Common myeloid progenitor, CD34-positive (primary cell): Measurements from ENCODE around the gene RNF5.
A peak's percentile ranks its signal among the peaks of the same experiment; 100 is the strongest.
"Not testable (repeated sequence)": the region's sequence is repeated elsewhere in the genome, so short reads cannot be mapped to it uniquely, and the experiment has no call there.

Source experiments
- CTCF ChIA-PET: fragments of 350-600 bp; sonication (Branson Sonifier 250); formaldehyde crosslinking; loops from one replicate; lab custom pipeline; 2021; ENCODE audit warnings: antibody characterized with exemption; lab: Charles Lee
- POLR2A ChIA-PET: fragments of 350-600 bp; sonication (Branson Sonifier 250); formaldehyde crosslinking; loops from one replicate; lab custom pipeline; 2021; ENCODE audit warnings: antibody characterized with exemption; lab: Charles Lee
- DNase-seq, 3 donors: peaks; one replicate each; pipeline versions ENCODE4 v3.0.0 to v3.0.0-alpha.2; 2013
- H3K27ac ChIP-seq, 2 experiments: 1 replicate in 1 of 2; 2 replicates in 1 of 2; pipeline ENCODE4 v1.7.0; 2013; ENCODE audit warnings: inconsistent platforms in 2 of 2, low read length in 2 of 2, mild to moderate bottlenecking in 2 of 2, low read depth in 1 of 2, moderate library complexity in 1 of 2; ENCODE audit not compliant: severe bottlenecking in 2 of 2, insufficient read depth in 1 of 2, poor library complexity in 1 of 2
- H3K27me3 ChIP-seq, 5 experiments: replicated peaks in 2 of 5; 1 replicate in 3 of 5; 2 replicates in 2 of 5; pipeline versions ENCODE4 v1.6.1 to v1.7.0; 2013; ENCODE audit warnings: low read length in 4 of 5, mild to moderate bottlenecking in 2 of 5, moderate library complexity in 2 of 5, inconsistent platforms in 1 of 5; ENCODE audit not compliant: insufficient read depth in 5 of 5, control insufficient read depth in 4 of 5
- H3K36me3 ChIP-seq, 4 experiments: 1 replicate in 2 of 4; 2 replicates in 2 of 4; pipeline versions ENCODE4 v1.6.1 to v1.7.0; 2013; ENCODE audit warnings: low read length in 3 of 4, control low read depth in 1 of 4, mild to moderate bottlenecking in 1 of 4; ENCODE audit not compliant: control insufficient read depth in 4 of 4, insufficient read depth in 4 of 4
- H3K4me1 ChIP-seq, 4 experiments: 1 replicate in 3 of 4; 2 replicates in 1 of 4; pipeline versions ENCODE4 v1.6.1 to v1.7.1; 2013; ENCODE audit warnings: low read length in 3 of 4, mild to moderate bottlenecking in 3 of 4, control low read depth in 1 of 4, inconsistent platforms in 1 of 4, moderate library complexity in 1 of 4; ENCODE audit not compliant: control insufficient read depth in 4 of 4, insufficient read depth in 4 of 4; ENCODE audit errors: control extremely low read depth in 1 of 4
- H3K4me3 ChIP-seq, 7 experiments: 1 replicate in 4 of 7; 2 replicates in 3 of 7; pipeline versions ENCODE4 v1.5.1 to v1.7.0; 2013; ENCODE audit warnings: mild to moderate bottlenecking in 7 of 7, low read length in 6 of 7, moderate library complexity in 6 of 7, inconsistent platforms in 2 of 7, low read depth in 2 of 7, control low read depth in 1 of 7; ENCODE audit not compliant: insufficient read depth in 4 of 7, control insufficient read depth in 1 of 7; ENCODE audit errors: extremely low read depth in 1 of 7
- H3K9me3 ChIP-seq, 5 experiments: 1 replicate in 4 of 5; 2 replicates in 1 of 5; pipeline versions ENCODE4 v1.6.1 to v1.7.1; 2013; ENCODE audit warnings: low read length in 4 of 5, mild to moderate bottlenecking in 2 of 5, inconsistent platforms in 1 of 5, low read depth in 1 of 5, moderate library complexity in 1 of 5; ENCODE audit not compliant: control insufficient read depth in 4 of 5, insufficient read depth in 2 of 5; ENCODE audit errors: control extremely low read depth in 1 of 5
- WGBS: methylation state at CpG from one replicate; pipeline ENCODE4 v1.1.5; 2013; ENCODE audit not compliant: insufficient coverage; 5-methylcytosine and 5-hydroxymethylcytosine counted together

The RNF5 gene

GRCh38 chr6:32184084-32184640, 6.0 kb downstream of the RNF5 start, which contains the start of gene AGER:
Gene AGER, minus strand, starts transcription at chr6:32184253. Its CDS starts 31 bp downstream, at chr6:32184222.
- no peak for DNase-seq
- 91% methylated on average over 4 of the region's 6 CpGs for WGBS
- ChIA-PET CTCF (interaction anchor here (2.3 kb wide), 1 partner anchor 12 kb away, joined by 10 read pairs; no protein-coding TSS in a partner anchor), POLR2A (no interaction called here)
- peaks cover 10 to 70% (median 47%) of the 10 kb centered on the region in 4 experiments for H3K36me3 ChIP-seq
- H3K4me3 ChIP-seq = no peak within 1 kb of the TSS
- peak within 1 kb of the TSS in 1 of 2 experiments; percentile 54 for H3K27ac ChIP-seq
- no peaks in the 10 kb centered on the region for H3K27me3 ChIP-seq
- H3K9me3 ChIP-seq = no peaks in the 10 kb centered on the region
- peaks cover 6 to 47% (median 38%) of the 10 kb centered on the region in 4 experiments for H3K4me1 ChIP-seq

- H3K27me3 ChIP-seq, DNase-seq, H3K4me3 ChIP-seq, POLR2A ChIA-PET, CTCF ChIA-PET, H3K9me3 ChIP-seq: not testable (repeated sequence)
- peaks cover 6 to 44% (median 35%) of the 10 kb centered on the region in 4 experiments for H3K4me1 ChIP-seq
- WGBS = 94% methylated on average over 2 of the region's 11 CpGs
- H3K27ac ChIP-seq = peak overlapping the region in 1 of 2 experiments; percentile 69
- peaks cover 8 to 62% (median 40%) of the 10 kb centered on the region in 4 experiments for H3K36me3 ChIP-seq
Measured at GRCh38 chr6:32185681-32186131, 7.5 kb downstream of the RNF5 start.

GRCh38 chr6:32186151-32186840, 8.1 kb downstream of the RNF5 start:
- CTCF ChIA-PET, H3K9me3 ChIP-seq, DNase-seq, POLR2A ChIA-PET, H3K27me3 ChIP-seq: not testable (repeated sequence)
- Histone ChIP-seq H3K4me3 (peak overlapping the region in 1 of 7 experiments; percentile 54), H3K4me1 (peaks cover 6 to 50% (median 41%) of the 10 kb centered on the region in 4 experiments), H3K27ac (peak overlapping the region; percentile 36 to 69), H3K36me3 (peaks cover 6 to 56% (median 35%) of the 10 kb centered on the region in 4 experiments)
- 87% methylated on average over 3 of the region's 10 CpGs for WGBS

- H3K36me3 ChIP-seq = peaks cover 6 to 52% (median 31%) of the 10 kb centered on the region in 4 experiments
- ChIA-PET POLR2A (interaction anchor here (0.9 kb wide), 1 partner anchor 30 kb away, joined by 4 read pairs; no protein-coding TSS in a partner anchor), CTCF (interaction anchor here (0.7 to 2.9 kb wide), 2 partner anchors 8 to 69 kb away, joined by 3 to 9 read pairs; no protein-coding TSS in a partner anchor)
- DNase-seq = no peak
- H3K27ac ChIP-seq = peak overlapping the region; percentile 36 to 69
- H3K4me1 ChIP-seq = peaks cover 6 to 57% (median 50%) of the 10 kb centered on the region in 4 experiments
- no peaks in the 10 kb centered on the region for H3K27me3 ChIP-seq
- peak overlapping the region in 4 of 7 experiments; percentile 16 to 54 (median 26) for H3K4me3 ChIP-seq
- WGBS = 33% methylated on average over 9 of the region's 12 CpGs
- no peaks in the 10 kb centered on the region for H3K9me3 ChIP-seq
Measured at GRCh38 chr6:32187009-32187709, 9.0 kb downstream of the RNF5 start.

GRCh38 chr6:32187725-32188380, 9.6 kb downstream of the RNF5 start:
- Histone ChIP-seq H3K27ac (peak overlapping the region; percentile 87 to 93), H3K36me3 (peaks cover 6 to 46% (median 24%) of the 10 kb centered on the region in 4 experiments), H3K4me1 (peaks cover 6 to 57% (median 54%) of the 10 kb centered on the region in 4 experiments), H3K4me3 (peak overlapping the region in 5 of 7 experiments; percentile 75 to 90 (median 88))
- ChIA-PET POLR2A (interaction anchor here (0.9 to 1.2 kb wide), 2 partner anchors 30 to 784 kb away, joined by 3 to 4 read pairs; no protein-coding TSS in a partner anchor), CTCF (interaction anchor here (0.7 to 2.9 kb wide), 2 partner anchors 8 to 69 kb away, joined by 3 to 9 read pairs; no protein-coding TSS in a partner anchor)
- not testable (repeated sequence) for H3K27me3 ChIP-seq, H3K9me3 ChIP-seq, DNase-seq
- WGBS = 100% methylated on average over 4 of the region's 18 CpGs

GRCh38 chr6:32188381-32189068, 10.3 kb downstream of the RNF5 start:
- peaks cover 5 to 39% (median 19%) of the 10 kb centered on the region in 4 experiments for H3K36me3 ChIP-seq
- no peak for DNase-seq
- no peaks in the 10 kb centered on the region for H3K27me3 ChIP-seq
- peak overlapping the region; percentile 87 to 93 for H3K27ac ChIP-seq
- POLR2A ChIA-PET = interaction anchor here (1.1 to 1.2 kb wide), 2 partner anchors 9 to 783 kb away, joined by 3 to 5 read pairs; no protein-coding TSS in a partner anchor
- peaks cover 9 to 63% (median 61%) of the 10 kb centered on the region in 4 experiments for H3K4me1 ChIP-seq
- H3K9me3 ChIP-seq = no peaks in the 10 kb centered on the region
- WGBS = 34% methylated on average over 5 of the region's 13 CpGs
- CTCF ChIA-PET = interaction anchor here (2.9 kb wide), 1 partner anchor 9 kb away, joined by 9 read pairs; no protein-coding TSS in a partner anchor
- peak overlapping the region; percentile 51 to 90 (median 82) for H3K4me3 ChIP-seq
